Omental fat pad (tissue), 4 donors: Measurements from ENCODE around the gene SLC9A8. TPM values are rescaled to one million over a fixed set of nuclear protein-coding genes. Genes with fewer than 3 reads are reported as not detected.
A peak's percentile ranks its signal among the peaks of the same experiment; 100 is the strongest.

ENCODE experiments used
- ATAC-seq: fragments of 150-250 bp; one replicate; pipeline ENCODE4 v1.9.1; 2016; ENCODE audit warnings: mild to moderate bottlenecking, moderate library complexity; ENCODE audit not compliant: low FRiP score
- DNase-seq: peaks from one replicate; pipeline ENCODE4 v3.0.0-alpha.2; 2019; ENCODE audit warnings: low spot score
- total RNA-seq, 4 donors: library from RNA; depleted of rRNA; stranded (reverse); fragments of >200 nt; gene quantifications; one replicate each; pipeline ENCODE4 v1.1.0, GENCODE V29; 2016
- TF ChIP-seq, protein P1 (sequence below), 3 donors: fragments of 450-650 bp; IDR thresholded peaks; one replicate each; pipeline ENCODE4 v1.5.1; 2016 to 2017; ENCODE audit warnings: antibody characterized with exemption in 3 of 3, mild to moderate bottlenecking in 3 of 3, moderate library complexity in 2 of 3

Gene SLC9A8
- total RNA-seq, 4 donors from 2014 or later = 8.0 to 13.3 (median 10.7) TPM

DNA sequence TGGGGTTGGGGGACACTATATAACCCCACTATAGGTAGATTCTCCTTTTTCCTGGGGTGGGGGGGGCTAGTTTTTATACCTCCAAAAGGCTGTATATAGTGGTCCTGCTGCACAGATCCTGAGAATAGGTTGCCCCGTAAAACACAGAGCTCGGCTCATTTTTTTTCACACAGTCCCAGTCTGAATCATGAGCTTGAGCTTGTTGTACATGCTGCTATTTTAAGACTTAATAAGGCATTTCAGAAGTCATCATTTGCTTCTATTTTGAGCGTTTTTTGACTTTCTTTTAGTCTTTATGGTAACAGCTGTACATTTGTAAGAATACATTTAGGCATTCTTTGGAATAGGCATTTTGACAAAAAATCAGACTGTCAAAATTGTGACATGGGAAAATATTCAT, 30.5 kb downstream of the SLC9A8 start:
- TF ChIP-seq, protein P1, sequence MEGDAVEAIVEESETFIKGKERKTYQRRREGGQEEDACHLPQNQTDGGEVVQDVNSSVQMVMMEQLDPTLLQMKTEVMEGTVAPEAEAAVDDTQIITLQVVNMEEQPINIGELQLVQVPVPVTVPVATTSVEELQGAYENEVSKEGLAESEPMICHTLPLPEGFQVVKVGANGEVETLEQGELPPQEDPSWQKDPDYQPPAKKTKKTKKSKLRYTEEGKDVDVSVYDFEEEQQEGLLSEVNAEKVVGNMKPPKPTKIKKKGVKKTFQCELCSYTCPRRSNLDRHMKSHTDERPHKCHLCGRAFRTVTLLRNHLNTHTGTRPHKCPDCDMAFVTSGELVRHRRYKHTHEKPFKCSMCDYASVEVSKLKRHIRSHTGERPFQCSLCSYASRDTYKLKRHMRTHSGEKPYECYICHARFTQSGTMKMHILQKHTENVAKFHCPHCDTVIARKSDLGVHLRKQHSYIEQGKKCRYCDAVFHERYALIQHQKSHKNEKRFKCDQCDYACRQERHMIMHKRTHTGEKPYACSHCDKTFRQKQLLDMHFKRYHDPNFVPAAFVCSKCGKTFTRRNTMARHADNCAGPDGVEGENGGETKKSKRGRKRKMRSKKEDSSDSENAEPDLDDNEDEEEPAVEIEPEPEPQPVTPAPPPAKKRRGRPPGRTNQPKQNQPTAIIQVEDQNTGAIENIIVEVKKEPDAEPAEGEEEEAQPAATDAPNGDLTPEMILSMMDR (IDR thresholded peaks at IDR 0.05) = no peak

DNA sequence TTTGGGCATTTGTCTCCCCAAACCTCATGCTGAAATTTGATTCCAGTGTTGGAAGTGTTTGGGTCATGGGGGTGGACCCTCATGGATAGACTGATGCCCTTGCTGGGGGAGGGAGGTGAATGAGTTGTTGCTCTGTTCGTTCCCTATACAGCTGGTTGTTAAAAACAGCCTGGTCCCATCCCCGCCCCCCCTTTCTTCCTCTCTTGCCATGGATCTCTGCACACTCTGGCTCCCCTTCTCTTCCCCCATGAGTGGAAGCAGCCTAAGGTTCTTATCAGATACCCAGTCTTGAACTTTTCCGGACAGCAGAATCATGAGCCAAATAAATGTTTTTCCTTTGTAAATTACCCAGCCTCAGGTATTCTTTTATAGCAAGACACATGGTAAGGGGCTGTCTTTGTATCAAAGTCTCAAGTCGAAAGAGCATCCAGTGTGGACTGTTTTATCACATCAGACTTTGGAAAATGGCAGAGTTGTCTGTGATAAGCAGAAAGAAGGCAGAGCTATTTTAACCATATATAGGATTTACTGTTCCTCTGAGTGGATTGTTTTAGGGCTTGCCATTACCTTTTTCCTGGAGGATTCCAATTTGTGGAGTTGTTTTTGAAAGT, 31.2 kb downstream of the SLC9A8 start:
- TF ChIP-seq, protein P1 (IDR thresholded peaks at IDR 0.05) = no peak
- ATAC-seq (no peak), DNase-seq (no peak)

More for the DNA sequence above, 30.5 kb downstream of the SLC9A8 start:
- ATAC-seq = no peak
- no peak for DNase-seq

DNA sequence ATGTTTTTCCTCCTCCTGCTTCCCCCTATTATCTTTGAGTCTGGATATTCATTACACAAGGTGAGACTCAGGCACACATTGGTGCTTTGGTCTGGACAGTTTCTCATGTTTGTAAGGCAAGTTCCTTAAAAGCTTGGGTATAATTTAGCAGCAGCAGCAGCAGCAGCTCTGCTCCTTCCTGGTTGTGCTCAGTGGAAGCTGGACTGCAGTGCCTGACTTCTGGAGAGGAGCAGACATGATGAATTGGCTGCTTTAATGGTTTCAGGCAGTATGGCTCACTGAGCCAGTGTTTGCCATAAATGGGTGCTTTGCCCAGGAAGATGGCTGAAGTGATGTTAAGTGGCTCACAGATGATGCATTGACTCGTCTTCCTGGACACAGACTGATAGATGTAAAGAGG, 32.4 kb downstream of the SLC9A8 start:
- no peak for ATAC-seq
- no peak for DNase-seq
- TF ChIP-seq, protein P1 (IDR thresholded peaks at IDR 0.05) = no peak

DNA sequence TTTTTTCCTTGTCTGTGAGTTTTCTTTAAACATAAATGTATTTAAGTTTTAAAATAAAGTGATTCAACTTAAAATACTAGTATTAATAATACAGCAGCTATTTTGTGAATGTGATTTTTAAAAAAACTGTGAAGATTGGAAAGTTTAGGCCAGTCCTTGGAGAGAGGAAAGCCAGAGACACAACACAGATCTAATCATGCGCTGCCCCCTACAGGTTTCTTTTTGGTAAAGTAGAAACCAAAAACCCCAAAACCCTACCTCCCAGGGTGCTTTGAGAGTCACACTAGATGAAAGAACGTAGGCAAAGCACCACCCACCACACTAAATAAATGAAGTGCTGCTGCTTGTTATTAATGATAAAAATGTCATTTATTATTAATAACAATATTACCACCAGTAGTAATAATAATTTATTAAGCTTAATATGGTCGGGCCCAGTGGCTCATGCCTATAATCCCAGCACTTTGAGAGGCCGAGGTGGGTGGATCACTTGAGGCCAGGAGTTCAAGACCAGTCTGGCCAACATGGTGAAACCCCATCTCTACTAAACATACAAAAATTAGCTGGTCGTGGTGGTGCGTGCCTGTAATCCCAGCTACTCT, 33.7 kb downstream of the SLC9A8 start:
- peak; percentile 64 for ATAC-seq
- DNase-seq = peak; percentile 42

DNA sequence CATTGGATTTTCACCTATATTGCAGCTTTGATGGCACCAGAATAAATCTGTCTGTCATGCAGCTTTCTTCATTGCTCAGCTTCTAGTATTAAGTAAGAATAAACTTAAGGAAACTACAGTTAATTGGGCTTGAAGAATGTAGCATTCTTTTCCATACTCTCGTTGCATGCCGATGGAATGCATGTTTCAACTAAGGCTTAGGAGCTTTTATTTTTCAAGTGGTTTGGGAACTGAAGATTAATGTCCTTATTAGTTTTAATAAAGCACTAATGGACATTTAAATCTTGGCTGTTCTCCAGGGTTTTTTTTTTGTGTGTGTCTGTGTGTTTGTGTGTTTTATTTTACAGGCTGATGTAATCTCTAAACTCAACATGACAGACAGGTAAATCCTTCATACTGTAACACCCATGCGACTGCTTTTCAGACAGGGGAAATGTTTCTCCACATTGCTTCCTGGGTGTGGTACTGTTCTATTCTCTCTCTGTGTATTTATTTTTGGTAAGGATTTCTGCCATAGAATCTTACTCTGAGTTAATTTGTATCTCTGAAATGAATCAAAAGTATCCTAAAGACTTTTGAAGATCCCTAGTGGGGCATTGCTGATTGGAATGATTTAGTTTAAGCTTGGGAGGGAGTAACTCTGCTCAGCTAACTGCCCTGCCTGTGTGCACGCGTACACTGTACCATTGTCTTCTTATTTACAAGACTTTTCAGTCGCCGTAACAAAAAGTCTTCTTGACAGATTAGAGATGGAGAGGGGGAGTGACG, 38.0 kb downstream of the SLC9A8 start:
- ATAC-seq (no peak), DNase-seq (no peak)
- TF ChIP-seq, protein P1 (IDR thresholded peaks at IDR 0.05) = no peak

More for the DNA sequence above, 33.7 kb downstream of the SLC9A8 start:
- TF ChIP-seq, protein P1 (IDR thresholded peaks at IDR 0.05) = no peak

DNA sequence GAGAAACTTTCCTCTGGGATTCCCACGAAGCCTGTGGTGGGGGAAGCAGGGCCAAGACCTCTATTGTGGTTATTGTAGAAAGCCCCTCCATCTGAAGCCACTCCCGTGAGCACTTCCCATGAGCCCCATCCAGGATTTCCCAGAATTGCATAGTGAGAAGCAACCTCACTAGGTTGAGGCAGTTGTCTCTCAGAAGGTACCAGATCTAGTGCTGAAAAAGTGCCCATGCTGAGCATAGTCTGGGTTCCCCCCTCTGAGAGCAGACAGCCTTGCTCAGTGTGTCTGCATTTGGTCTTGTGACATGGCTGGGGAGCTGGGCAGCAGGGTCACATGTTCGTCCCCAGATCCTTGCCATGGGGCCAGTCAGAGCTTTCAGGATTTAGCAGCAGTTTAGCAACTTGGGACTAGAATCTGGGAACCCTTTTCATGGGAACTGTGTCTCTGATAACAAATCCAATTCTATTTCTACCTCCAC, 38.6 kb downstream of the SLC9A8 start:
- ATAC-seq (no peak), DNase-seq (no peak)
- TF ChIP-seq, protein P1 (IDR thresholded peaks at IDR 0.05) = no peak
